ENCODE measurements around the gene MAGI2.
"Not testable (repeated sequence)": the region's sequence is repeated elsewhere in the genome, so short reads cannot be mapped to it uniquely, and the experiment has no call there.

Gene MAGI2

DNA sequence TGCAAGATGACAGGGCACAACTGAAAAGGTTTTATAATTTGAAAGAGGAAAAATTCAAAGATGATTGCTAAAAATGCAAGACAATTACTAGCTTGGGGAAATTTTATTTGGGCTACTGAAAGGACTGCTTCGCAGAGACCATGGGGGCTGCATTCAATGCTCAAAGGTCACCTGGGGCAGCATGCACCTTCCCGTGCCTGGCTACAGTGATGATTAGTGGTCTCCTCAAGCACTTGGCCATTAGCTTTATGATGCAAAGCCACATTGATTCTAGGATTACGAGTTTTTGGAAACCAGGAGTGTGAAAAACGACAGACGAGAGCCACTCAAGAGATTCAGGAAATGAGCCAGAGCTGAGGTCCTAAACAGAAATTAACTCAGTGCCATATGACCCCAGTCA lies 890.3 kb downstream of the MAGI2 start:
- no peak for DNase-seq (ENCODE audit: low read depth, low spot score)

DNA sequence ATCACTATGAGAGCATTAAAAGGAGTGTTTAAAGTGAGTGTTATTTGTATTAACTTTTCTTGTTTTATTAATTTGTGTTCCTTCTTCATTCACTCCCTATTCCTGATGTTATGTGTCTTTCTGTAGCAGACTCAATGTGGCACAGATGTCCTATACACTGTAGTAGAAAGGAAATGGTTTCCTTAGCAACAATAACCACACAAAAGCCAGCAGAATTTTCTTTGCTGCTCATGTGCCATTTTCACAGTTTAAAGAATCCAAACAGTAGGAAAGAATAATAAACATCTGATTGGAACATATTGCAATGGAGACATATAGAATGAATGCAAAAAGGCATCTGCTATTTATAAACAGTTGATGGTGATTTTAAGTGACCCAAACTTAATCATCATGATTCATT lies 891.3 kb downstream of the MAGI2 start:
- DNase-seq (ENCODE audit: low read depth, low spot score), result no peak

DNA sequence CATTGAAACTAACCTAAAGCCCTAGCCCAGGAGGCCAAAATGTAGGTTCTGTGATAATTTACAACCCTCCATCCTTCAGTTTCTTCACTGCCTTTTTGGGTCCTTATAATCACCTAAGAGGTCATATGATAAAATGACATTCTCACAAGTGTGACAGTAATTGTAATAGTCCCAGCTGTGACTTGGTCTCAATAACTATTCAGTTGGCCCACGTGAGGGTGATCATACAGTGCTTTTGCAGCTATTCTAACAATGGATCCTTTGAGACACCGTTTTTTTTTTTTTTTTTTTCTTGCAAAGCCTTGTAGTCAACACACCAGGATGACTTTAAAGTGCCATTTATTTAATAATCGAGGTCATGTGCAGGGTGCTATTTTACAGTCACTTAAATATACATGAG lies 894.9 kb downstream of the MAGI2 start:
- DNase-seq (ENCODE audit: low read depth, low spot score), result no peak

DNA sequence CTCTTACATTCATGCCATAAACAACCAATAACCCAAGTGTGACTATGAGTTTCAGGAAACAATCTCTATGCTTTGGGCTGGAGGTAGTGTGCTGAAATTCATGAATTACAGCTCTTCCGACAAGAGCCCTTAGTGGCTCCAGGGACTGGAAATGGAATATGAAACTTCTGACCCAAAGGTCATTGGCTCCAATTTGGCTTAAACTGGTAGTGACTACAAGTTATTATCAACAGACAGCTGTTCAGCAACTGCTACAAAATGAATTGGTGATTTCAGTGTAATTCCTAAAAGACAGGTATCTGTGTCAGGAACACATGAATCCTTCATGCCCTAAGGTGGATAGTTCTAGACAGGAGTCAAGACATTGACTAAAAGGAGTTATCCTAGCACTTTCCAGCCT lies 909.5 kb downstream of the MAGI2 start:
- DNase-seq (ENCODE audit: low read depth, low spot score), result no peak

DNA sequence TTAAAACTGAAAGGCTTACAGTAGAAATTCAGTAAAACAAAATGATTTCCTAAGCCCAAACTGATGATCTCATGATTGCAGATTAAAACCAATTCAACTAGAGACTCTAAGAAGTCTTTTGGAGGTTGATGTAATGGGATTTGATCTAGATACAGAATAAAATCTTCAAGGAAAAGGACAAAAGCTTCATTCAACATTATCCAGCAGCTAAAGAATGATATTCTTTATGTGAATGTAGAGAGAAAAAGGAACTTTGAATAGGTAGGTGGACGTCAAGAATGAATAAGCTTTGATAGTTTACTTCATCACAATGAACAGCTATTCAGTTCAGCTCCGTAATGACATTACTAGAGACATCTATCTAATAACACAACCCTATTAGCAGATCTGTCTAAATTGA lies 910.5 kb downstream of the MAGI2 start:
- DNase-seq (ENCODE audit: low read depth, low spot score), result no peak

DNA sequence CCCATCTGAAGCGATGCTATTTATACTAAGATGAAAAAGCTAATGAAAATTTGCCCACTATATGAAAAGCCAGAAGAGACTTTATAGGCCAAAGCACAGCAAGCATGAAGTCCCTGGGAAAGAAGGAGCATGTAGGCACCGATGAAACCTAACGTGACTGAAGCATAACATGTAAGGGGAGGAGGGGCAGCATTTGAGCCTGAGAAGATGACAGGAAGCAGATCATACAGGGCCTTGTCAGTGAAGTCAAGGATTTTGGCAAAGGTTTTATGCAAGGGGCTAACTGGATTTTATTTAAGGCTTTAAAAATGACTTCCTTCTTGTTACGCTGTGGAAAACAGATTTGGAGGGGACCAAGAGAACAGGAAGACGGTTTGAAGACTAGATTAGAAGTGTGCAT lies 910.9 kb downstream of the MAGI2 start:
- no peak for DNase-seq (ENCODE audit: low read depth, low spot score)

DNA sequence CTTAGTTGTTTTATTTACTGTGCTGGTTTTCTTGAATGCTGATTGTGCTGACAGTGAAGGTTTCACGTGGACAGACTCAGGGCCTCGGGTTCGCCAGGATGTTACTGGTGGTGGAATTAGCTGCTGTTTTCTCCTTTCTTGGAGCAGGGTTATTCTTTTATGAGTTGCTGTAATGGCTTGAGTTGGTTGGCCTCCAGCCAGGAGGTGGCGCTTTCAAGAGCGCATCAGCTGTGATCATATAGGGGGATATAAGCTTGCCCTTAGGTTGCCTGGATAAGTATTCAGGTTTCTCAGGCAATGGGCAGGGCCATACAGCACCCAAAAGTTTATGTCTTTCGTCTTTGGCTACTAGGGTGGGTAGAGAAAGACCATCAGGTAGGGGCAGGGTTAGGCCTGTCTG lies 913.6 kb downstream of the MAGI2 start:
- DNase-seq (ENCODE audit: low read depth, low spot score), result no peak

DNA sequence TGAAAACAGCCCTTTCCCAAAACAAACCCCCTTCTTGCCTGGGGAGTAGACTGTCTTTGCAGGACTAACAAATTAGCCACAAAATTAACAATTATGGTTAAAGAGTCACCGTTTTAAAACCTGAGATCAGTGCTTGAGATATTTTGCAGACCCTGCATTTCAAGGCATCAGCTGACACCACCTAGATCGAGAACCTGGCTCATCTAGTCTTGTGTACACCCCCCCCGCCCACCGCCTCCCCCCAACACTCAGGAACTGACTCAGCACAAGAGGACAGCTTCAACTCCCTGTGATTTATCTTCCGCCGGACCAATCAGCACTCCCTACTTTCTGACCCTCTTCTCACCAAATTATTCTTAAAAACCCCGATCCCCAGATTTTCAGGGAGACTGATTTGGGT lies 917.8 kb downstream of the MAGI2 start:
- DNase-seq (ENCODE audit: low read depth, low spot score), result no peak

DNA sequence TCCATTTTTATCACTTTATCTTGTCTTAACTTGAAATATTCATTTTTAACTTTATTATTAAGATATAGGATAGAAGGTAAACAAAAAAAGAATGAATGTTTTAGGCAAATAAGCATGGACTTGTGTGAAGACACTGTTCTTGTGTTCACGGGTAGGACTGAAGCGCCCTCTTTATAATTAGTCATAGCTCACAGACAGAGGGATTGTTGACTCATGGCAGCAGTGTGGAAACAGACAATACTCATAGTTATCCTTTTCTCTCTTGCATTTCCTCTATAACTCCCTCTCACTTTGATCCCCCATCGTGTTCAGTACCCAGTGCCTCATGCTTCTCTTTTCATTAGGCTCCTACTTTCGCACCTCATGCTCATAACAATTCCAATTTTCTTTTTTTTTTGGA lies 923.1 kb downstream of the MAGI2 start:
- no peak for DNase-seq (ENCODE audit: low read depth, low spot score)

DNA sequence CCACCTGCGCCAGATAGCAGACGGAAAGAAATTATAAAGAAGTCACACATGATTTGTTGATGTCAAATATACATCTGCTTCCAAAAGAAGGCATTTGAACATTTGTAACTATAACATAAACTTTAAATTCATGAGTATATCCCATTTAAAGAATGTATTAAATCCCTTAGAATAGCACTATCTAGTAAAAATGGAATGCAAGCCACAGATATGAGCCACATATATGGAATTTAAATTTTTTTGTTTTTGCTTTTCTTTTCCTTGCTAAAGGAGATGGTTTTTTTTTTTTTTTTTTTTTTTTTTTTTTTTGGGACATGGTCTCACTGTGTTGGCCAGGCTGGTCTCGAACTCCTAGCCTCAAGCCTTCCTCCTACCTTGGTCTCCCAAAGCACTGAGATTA lies 924.1 kb downstream of the MAGI2 start:
- DNase-seq (ENCODE audit: low read depth, low spot score), result no peak

DNA sequence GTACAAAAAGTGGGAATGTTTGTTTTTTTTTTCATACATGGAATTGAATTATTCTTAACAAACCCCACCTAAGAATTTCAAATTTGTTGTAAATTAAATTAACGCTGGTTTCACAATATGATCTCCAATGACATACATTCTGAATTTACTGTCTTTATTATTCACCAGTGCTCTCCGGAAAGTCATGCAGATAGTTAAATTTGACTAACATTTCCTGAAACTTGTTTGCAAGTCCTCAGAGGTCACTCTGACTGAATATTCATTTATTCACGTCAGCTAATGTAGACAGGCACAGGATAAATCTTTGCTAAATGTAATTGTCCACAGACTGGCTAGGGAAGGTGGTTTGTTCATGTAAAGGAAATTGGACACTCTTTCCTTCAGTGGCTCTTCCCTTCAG lies 924.5 kb downstream of the MAGI2 start:
- DNase-seq (ENCODE audit: low read depth, low spot score), result no peak

DNA sequence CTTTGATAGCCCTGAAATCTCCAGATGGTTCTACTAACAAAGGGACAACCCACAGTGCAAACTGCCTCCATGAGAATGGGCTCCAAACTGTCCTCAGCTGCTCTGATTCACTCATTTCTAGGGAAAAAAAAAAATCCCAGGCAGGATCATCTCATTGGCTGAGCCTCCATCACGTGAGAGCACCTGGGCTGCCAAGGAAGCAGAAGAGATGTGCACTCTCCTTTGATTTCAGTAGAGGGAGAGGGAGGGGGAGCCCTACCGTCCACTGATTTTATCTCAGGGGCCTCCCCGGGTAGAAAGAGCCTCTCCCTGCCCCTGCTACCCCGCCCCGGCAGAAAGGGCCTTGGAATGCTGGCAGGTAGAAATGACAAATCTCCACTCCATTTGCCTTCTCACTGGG lies 929.5 kb downstream of the MAGI2 start:
- no peak for DNase-seq (ENCODE audit: low read depth, low spot score)

DNA sequence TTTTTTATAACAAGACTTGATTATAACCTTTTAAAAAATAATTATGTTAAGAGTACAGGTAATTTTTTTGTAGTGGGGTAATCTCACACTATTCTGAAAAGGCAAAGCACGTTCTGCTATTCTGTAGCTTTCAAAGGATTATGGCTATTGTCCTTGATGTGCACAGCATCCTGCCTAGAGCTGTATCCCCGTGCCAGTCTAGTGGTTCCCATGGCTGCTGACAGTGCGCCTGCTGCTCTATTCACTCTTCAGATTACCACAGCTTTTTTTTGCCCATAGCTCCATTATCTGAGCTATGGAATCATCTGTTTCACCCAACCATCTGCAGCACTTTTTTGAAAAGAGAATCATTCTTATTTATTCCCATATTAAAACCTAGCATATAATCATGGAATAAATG lies 931.5 kb downstream of the MAGI2 start:
- no peak for DNase-seq (ENCODE audit: low read depth, low spot score)

DNA sequence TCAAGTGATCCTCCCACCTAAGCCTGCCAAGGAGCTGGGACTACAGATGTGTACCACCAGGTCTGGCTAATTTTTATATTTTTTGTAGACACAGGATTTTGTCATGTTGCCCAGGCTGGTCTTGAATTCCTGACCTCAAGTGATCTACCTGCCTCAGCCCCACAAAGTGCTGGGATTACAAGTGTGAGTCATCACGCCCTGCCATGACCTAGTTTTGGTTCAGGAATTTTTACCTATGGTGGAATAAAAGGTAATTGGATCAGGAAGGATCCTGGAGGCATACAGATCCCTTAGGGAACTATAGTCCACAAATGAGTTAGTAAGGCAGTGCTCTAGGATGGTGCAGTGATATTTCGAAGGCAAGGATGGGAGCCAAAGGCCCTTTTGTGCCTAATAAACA lies 937.0 kb downstream of the MAGI2 start:
- DNase-seq (ENCODE audit: low read depth, low spot score), result no peak

DNA sequence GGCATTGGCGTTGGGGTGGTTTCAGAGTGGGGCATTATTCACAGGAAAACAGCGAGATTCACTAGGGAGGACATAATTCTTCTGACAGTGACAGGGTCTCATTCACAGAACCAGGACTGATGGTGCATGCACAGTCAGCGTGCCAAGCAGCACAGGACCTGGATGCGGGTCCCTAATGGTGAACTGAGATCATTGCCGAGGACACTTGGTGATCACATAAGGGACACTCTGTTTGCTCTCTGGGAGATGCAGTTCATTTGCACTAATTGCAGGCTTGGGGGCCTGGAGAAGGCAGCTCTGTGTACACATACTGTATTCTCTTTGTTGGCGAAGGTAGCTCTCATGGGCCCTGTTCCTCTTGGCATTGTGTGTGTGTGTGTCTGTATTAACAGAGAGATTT lies 938.8 kb downstream of the MAGI2 start:
- no peak for DNase-seq (ENCODE audit: low read depth, low spot score)

DNA sequence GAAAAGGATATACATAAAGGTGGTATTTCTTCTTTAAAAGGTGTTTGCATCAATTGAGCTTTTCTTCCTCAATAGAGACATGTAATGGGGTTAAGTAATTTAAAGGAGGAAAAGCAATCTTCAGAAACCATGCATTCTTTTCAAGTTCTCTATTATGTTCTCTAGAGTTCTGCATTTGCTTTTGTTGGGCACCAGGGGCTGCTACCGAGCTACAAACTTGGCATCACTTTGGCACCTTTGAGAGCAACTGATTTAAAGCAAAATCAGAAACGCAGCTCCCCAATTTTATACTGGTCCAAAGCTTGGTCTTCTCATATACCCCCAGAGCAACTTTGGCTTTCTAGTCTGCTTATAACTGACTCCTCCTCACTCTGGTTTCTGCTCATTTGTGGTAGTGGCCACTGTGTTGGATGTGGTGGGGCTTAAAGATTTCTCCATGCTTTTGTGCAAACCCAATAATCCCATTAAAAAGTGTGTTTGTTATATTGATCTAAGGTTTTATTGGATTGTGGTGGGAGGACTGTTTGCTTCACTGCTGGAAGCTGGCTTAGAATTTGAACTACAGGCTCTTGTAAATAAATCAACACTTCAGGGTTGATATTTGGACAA lies 942.8 kb downstream of the MAGI2 start:
- no peak for DNase-seq (ENCODE audit: low read depth, low spot score)

DNA sequence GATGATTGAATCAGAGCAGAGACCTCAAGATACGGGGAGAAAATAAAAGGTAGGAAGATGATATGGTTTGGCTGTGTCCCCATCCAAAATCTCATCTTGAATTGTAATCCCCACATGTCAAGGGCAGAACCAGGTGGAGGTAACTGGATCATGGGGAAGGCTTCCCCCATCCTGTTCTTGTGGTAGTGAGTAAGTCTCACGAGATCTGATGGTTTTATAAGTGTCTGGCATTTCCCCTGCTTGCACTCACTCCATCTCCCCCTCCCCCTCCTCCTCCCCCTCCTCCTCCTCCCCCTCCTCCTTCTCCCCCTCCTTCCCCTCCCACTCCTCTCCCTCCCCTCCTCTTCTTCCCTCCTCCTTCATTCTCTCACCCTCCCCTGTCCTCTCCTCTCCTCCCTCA lies 950.2 kb downstream of the MAGI2 start:
- not testable (repeated sequence) for DNase-seq (ENCODE audit: low read depth, low spot score)

DNA sequence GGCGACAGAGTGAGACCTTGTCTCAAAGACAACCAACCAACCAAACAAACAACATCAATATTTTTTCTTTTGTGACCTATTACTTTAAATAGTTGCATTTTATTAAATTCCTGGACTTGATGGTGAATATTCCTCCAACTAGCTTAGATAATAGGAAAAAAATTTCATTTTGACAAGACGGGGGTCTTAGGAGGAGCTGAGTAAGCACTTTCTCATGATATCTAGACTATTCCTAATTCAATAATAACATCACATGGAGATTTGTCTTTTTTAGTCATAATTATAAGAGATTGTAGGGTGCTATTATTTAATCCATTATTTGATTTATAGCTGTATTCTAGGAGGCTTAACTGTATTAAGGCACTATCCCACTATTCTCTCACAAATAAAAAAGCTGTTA lies 952.4 kb downstream of the MAGI2 start:
- DNase-seq (ENCODE audit: low read depth, low spot score), result no peak

DNA sequence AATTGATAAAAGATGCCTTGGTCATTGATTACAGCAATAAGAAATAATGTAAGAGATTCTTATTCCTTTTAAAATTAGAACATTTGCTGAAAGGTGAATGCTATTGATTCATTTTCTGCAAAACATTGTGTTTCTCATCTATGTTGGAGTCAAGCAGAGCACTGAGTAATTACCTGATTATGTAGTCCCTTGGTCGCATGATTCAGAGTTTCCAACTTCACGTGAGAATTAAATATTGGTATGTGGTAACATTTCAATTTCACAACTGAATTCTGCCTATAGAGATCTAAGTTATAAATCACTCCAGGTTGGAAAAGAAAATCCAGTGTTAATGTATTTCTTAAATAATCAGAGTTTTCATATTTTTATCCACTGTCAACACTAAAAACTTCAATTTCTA lies 953.5 kb downstream of the MAGI2 start:
- no peak for DNase-seq (ENCODE audit: low read depth, low spot score)

DNA sequence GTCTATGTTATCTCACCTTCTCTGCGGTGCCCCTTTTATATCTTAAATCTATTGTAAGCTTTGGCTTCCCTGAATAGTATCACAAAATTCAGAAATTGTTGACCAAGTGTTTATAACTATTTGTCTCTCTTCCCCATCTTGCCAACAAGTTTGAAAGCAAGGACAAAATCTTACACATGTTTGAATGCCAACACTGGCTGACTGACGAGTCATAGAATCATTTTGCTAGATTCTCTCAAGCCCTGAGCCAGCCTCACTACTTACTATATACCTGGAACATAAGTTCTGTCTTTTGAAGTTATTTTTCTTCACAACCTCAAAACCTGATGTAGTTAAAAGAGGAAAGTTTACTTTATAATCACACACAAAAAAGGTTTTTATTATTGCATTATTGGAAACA lies 954.2 kb downstream of the MAGI2 start:
- no peak for DNase-seq (ENCODE audit: low read depth, low spot score)

DNA sequence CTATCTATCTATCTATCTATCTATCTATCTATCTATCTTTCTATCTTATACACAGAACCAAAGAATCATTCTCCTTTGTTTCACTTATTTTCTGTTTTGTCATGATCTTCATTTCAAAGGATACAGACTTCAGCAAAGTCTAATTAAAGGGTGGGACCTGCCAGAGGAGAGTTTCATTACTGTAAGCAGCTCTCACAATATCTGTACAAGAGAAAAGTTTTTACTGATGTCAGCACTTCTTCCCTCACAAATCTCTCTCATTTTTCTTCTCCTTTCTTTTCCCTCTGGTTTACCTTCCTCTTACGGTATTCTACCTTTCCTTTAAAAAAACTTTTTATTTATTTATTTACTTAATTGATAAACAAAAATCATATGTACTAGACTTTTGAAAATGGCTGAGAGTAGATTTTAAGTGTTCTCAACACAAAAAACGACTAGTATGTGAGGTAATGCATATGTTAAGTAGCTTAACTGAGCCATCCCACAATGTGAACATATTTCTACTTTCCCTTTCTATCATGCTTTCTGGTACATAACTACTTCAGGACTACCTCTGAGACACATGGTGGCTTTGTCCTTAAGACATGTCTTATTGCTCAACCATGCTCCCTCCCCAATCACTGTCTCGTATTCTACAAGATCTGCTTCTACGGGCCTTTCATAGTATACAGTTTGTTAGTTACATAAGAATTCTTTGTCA lies 955.6 kb downstream of the MAGI2 start:
- DNase-seq (ENCODE audit: low read depth, low spot score), result no peak

DNA sequence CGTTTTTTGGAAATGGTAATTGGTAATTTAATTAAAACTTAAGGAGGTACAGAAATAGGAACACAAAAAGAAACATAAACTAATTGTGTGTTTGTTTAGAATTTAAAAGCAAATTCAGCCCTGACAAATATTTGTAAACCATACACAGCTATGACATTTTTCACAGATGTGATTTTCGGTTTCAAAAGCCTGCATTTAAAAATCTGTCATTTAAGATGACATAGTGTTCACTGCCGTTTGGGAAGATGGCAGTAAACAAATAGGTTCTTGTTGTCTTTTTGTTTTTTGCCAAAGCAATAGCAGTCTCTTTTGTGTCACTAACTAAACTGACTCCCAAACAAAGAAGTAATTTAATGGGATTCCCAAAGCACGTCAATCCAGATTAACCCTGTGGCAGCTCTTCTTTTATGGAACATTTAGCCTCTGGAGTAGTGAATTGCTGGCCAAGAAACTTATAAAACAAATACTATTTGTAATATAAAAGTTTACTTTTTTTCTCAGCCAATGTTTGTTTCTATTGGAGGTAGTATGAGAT lies 957.3 kb downstream of the MAGI2 start:
- no peak for DNase-seq (ENCODE audit: low read depth, low spot score)

DNA sequence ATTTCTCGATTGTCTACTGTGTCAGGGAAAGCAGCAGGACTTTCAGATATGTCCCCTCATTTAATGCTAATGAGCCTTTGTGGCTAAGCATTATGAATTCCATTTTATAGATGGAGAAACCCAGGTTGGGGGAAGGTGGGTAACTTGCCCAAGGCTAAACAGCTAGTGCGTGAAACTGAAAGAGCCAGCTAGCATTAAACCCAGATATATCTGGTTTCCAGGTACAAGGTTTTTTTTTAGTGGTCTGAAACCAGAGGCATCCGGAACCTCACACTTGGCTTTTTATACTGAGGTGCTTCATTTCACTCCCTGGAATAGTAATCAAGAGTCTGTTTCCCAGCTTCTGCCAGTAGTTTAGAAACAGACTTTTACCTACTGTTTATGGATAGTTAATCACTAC lies 960.1 kb downstream of the MAGI2 start:
- no peak for DNase-seq (ENCODE audit: low read depth, low spot score)

DNA sequence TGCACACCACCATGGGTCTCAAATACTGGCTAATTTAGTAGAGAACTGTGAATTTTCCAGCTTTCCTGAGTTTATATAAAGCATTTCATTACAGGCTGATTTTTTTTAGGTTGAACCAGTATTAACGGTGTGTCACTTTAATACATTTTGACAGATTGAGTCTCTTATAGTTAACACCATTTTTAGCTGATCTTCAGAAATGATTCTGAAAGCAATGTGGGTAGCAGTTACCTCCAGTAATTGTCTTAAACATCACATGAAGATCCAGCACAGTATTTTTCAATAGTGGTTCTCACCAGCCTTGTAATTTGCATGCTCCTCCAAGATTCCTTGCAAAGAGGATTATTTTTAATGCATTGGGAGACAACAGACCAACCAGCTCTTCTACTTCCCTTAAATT lies 961.3 kb downstream of the MAGI2 start:
- no peak for DNase-seq (ENCODE audit: low read depth, low spot score)
